MCF 10A (cell line): Measurements from ENCODE around the gene TEPSIN. TPM values are rescaled to one million over a fixed set of nuclear protein-coding genes. Genes with fewer than 3 reads are reported as not detected.

ENCODE experiments used
- BruUV-seq: library from RNA; stranded (reverse); fragments of 400-500 nt; replicated peaks from 2 replicates; lab custom pipeline; 2021; lab: Mats Ljungman, UMichigan
- CTCF ChIA-PET: fragments of 300-600 bp; sonication (Branson Sonifier 250); formaldehyde crosslinking; extraction: SDS; loops from one replicate; lab custom pipeline; 2021; ENCODE audit warnings: antibody characterized with exemption, inconsistent platforms; lab: Yijun Ruan, JAX
- POLR2A ChIA-PET: fragments of 300-600, 350-650 bp; sonication (Branson Sonifier 250); formaldehyde crosslinking; extraction: SDS; loops from one replicate; lab custom pipeline; 2020; ENCODE audit warnings: antibody characterized with exemption, inconsistent platforms; lab: Yijun Ruan, JAX
- DNase-seq: peaks from one replicate; pipeline ENCODE4 v3.0.0-alpha.2; 2018; ENCODE audit not compliant: unreplicated experiment
- H3K27ac Mint-ChIP-seq: one replicate; pipeline ENCODE4 v1.8.0; 2022; ENCODE audit warnings: mild to moderate bottlenecking, low read depth, mixed read lengths; ENCODE audit not compliant: unreplicated experiment
- H3K27me3 Mint-ChIP-seq: one replicate; pipeline ENCODE4 v1.8.0; 2022; ENCODE audit warnings: mixed read lengths; ENCODE audit not compliant: insufficient read depth, unreplicated experiment
- H3K36me3 Mint-ChIP-seq: one replicate; pipeline ENCODE4 v1.8.0; 2022; ENCODE audit warnings: mild to moderate bottlenecking, moderate library complexity, mixed read lengths; ENCODE audit not compliant: insufficient read depth, unreplicated experiment
- H3K4me1 Mint-ChIP-seq: one replicate; pipeline ENCODE4 v1.8.0; 2022; ENCODE audit warnings: mixed read lengths; ENCODE audit not compliant: insufficient read depth, unreplicated experiment
- H3K4me3 Mint-ChIP-seq: one replicate; pipeline ENCODE4 v1.8.0; 2022; ENCODE audit warnings: mild to moderate bottlenecking, moderate library complexity, mixed read lengths; ENCODE audit not compliant: unreplicated experiment
- H3K9me3 Mint-ChIP-seq: one replicate; pipeline ENCODE4 v1.8.0; 2022; ENCODE audit warnings: mixed read lengths; ENCODE audit not compliant: unreplicated experiment
- CTCF ChIP-seq: fragments of 200-600 bp; IDR thresholded peaks from one replicate; pipeline ENCODE4 v1.8.0; 2022; ENCODE audit warnings: antibody characterized with exemption, mild to moderate bottlenecking; ENCODE audit not compliant: unreplicated experiment
- intact Hi-C: fragments of 100-400 bp; cut with micrococcal nuclease; formaldehyde crosslinking; loops from 2 replicates; pipeline ENCODE4 v1.14.1; 2022
- total RNA-seq: library from RNA; stranded (reverse); gene quantifications from 2 replicates; pipeline ENCODE4 v1.2.3, GENCODE V29; 2022

The TEPSIN gene
- total RNA-seq, 1 experiment from 2014 or later: 27.4 TPM

- ChIA-PET POLR2A (interaction anchor here (1.0 kb wide), 2 partner anchors 8 to 12 kb away, joined by 3 read pairs; partner anchors contain the start of gene TEPSIN), CTCF (interaction anchor here (0.5 to 1.7 kb wide), 4 partner anchors 233 to 483 kb away, joined by 3 to 6 read pairs (median 3); no protein-coding TSS in a partner anchor)
- Mint-ChIP-seq H3K27me3 (no peaks in the 10 kb centered on the region), H3K36me3 (peaks cover 31% of the 10 kb centered on the region), H3K4me3 (no peak overlapping the region), H3K9me3 (no peaks in the 10 kb centered on the region), H3K4me1 (no peaks in the 10 kb centered on the region), H3K27ac (no peak overlapping the region)
- DNase-seq: no peak
- BruUV-seq: no TSS peak
- intact Hi-C loops: no loop called here
- no peak for TF ChIP-seq CTCF
Measured at GRCh38 chr17:81250286-81251093, 11.6 kb upstream of the TEPSIN start.

- H3K36me3 Mint-ChIP-seq: peaks cover 37% of the 10 kb centered on the region
- DNase-seq: no peak
- no TSS peak for BruUV-seq
- CTCF ChIA-PET: interaction anchor here (0.7 kb wide), 1 partner anchor 318 kb away, joined by 3 read pairs; no protein-coding TSS in a partner anchor
- H3K4me3 Mint-ChIP-seq: no peak overlapping the region
- POLR2A ChIA-PET: interaction anchor here (1.0 kb wide), 1 partner anchor 11 kb away, joined by 3 read pairs; the partner anchor contains the start of gene TEPSIN
- intact Hi-C loops: no loop called here
- TF ChIP-seq CTCF: no peak
- H3K27me3 Mint-ChIP-seq: no peaks in the 10 kb centered on the region
- no peaks in the 10 kb centered on the region for H3K9me3 Mint-ChIP-seq
- no peak overlapping the region for H3K27ac Mint-ChIP-seq
- no peaks in the 10 kb centered on the region for H3K4me1 Mint-ChIP-seq
Measured at GRCh38 chr17:81249223-81250040, 10.6 kb upstream of the TEPSIN start.

GRCh38 chr17:81248649-81249048, 9.8 kb upstream of the TEPSIN start:
- H3K36me3 Mint-ChIP-seq: peaks cover 38% of the 10 kb centered on the region
- CTCF ChIA-PET: no interaction called here
- no peaks in the 10 kb centered on the region for H3K4me1 Mint-ChIP-seq

More at GRCh38 chr17:81248649-81249048, 9.8 kb upstream of the TEPSIN start:
- Mint-ChIP-seq H3K9me3 (no peaks in the 10 kb centered on the region), H3K4me3 (no peak overlapping the region), H3K27ac (no peak overlapping the region), H3K27me3 (no peaks in the 10 kb centered on the region)
- no peak for TF ChIP-seq CTCF
- POLR2A ChIA-PET: interaction anchor here (1.1 kb wide), 1 partner anchor 236 kb away, joined by 4 read pairs; no protein-coding TSS in a partner anchor
- DNase-seq: no peak
- intact Hi-C loops: no loop called here
- BruUV-seq: no TSS peak
